Skeletal muscle satellite cell (primary cell): ENCODE measurements around the gene CD8B2. TPM values are rescaled to one million over a fixed set of nuclear protein-coding genes. Genes with fewer than 3 reads are reported as not detected.
"Not testable (repeated sequence)": the region's sequence is repeated elsewhere in the genome, so short reads cannot be mapped to it uniquely, and the experiment has no call there.

Experiments
- H3K27me3 ChIP-seq: 2 replicates; pipeline ENCODE4 v1.7.0; 2013; ENCODE audit warnings: low read length; ENCODE audit not compliant: control insufficient read depth, insufficient read depth
- H3K36me3 ChIP-seq: 2 replicates; pipeline ENCODE4 v1.7.0; 2013; ENCODE audit warnings: mild to moderate bottlenecking, control low read depth, low read length; ENCODE audit not compliant: insufficient read depth
- H3K4me1 ChIP-seq: 2 replicates; pipeline ENCODE4 v1.7.0; 2013; ENCODE audit warnings: low read length; ENCODE audit not compliant: control insufficient read depth, insufficient read depth
- H3K4me2 ChIP-seq: 2 replicates; pipeline ENCODE4 v1.7.0; 2013; ENCODE audit warnings: mild to moderate bottlenecking, low read length
- H3K4me3 ChIP-seq: 2 replicates; pipeline ENCODE4 v1.7.0; 2013; ENCODE audit warnings: low read length
- H3K9ac ChIP-seq: 2 replicates; pipeline ENCODE4 v1.7.0; 2013; ENCODE audit warnings: mild to moderate bottlenecking, low read depth, low read length, moderate library complexity
- H3K9me3 ChIP-seq: replicated peaks from 2 replicates; pipeline ENCODE4 v1.7.0; 2013; ENCODE audit warnings: mild to moderate bottlenecking, control low read depth, low read length
- total RNA-seq: library from RNA; depleted of rRNA; stranded (reverse); fragments of >200 nt; gene quantifications from 2 replicates; pipeline ENCODE4 v1.2.3, GENCODE V29; 2012; rRNA removed

The CD8B2 gene
- not detected in 2 replicates for total RNA-seq

GRCh38 chr2:106486551-106487385 is at the start of gene CD8B2:
Gene CD8B2 (plus strand): TSS chr2:106487364. CDS start chr2:106487427, 63 bp downstream.
- not testable (repeated sequence) for H3K9ac ChIP-seq, H3K4me1 ChIP-seq, H3K4me3 ChIP-seq

GRCh38 chr2:106461882-106462281 is 25.3 kb upstream of the CD8B2 start:
- H3K4me1 ChIP-seq, H3K4me2 ChIP-seq, H3K27me3 ChIP-seq, H3K4me3 ChIP-seq, H3K9me3 ChIP-seq, H3K36me3 ChIP-seq, H3K9ac ChIP-seq: not testable (repeated sequence)

More at GRCh38 chr2:106486551-106487385, at the start of gene CD8B2:
- H3K4me2 ChIP-seq, H3K9me3 ChIP-seq, H3K36me3 ChIP-seq, H3K27me3 ChIP-seq: not testable (repeated sequence)

GRCh38 chr2:106467516-106467915 is 19.6 kb upstream of the CD8B2 start:
- not testable (repeated sequence) for H3K36me3 ChIP-seq, H3K4me3 ChIP-seq, H3K9ac ChIP-seq, H3K4me1 ChIP-seq, H3K4me2 ChIP-seq, H3K27me3 ChIP-seq, H3K9me3 ChIP-seq

- H3K36me3 ChIP-seq, H3K9me3 ChIP-seq, H3K9ac ChIP-seq, H3K4me2 ChIP-seq, H3K4me3 ChIP-seq, H3K4me1 ChIP-seq, H3K27me3 ChIP-seq: not testable (repeated sequence)
These were observed 19.1 kb upstream of the CD8B2 start, which contains the start of gene RGPD3 for GRCh38 chr2:106468107-106468506. Gene RGPD3 (minus strand): TSS chr2:106468413. CDS start chr2:106468288, 125 bp downstream.

GRCh38 chr2:106470658-106471057 is 16.5 kb upstream of the CD8B2 start:
- not testable (repeated sequence) for H3K9me3 ChIP-seq, H3K36me3 ChIP-seq, H3K4me2 ChIP-seq, H3K27me3 ChIP-seq, H3K4me3 ChIP-seq, H3K9ac ChIP-seq, H3K4me1 ChIP-seq

GRCh38 chr2:106477647-106478046 is 9.5 kb upstream of the CD8B2 start:
- not testable (repeated sequence) for H3K4me3 ChIP-seq, H3K27me3 ChIP-seq, H3K9ac ChIP-seq, H3K4me2 ChIP-seq, H3K9me3 ChIP-seq, H3K4me1 ChIP-seq, H3K36me3 ChIP-seq

- H3K9me3 ChIP-seq, H3K4me2 ChIP-seq, H3K36me3 ChIP-seq, H3K27me3 ChIP-seq, H3K9ac ChIP-seq, H3K4me1 ChIP-seq, H3K4me3 ChIP-seq: not testable (repeated sequence)
These were observed 7.6 kb upstream of the CD8B2 start for GRCh38 chr2:106479563-106479962.

- H3K4me1 ChIP-seq, H3K4me3 ChIP-seq, H3K9me3 ChIP-seq: not testable (repeated sequence)
These were observed 425 bp downstream of the CD8B2 start for GRCh38 chr2:106487386-106488191.

GRCh38 chr2:106489701-106490100 is 2.5 kb downstream of the CD8B2 start:
- not testable (repeated sequence) for H3K9ac ChIP-seq, H3K4me2 ChIP-seq

More at GRCh38 chr2:106487386-106488191, 425 bp downstream of the CD8B2 start:
- not testable (repeated sequence) for H3K36me3 ChIP-seq, H3K9ac ChIP-seq, H3K4me2 ChIP-seq, H3K27me3 ChIP-seq

GRCh38 chr2:106492399-106492798 is 5.2 kb downstream of the CD8B2 start:
- not testable (repeated sequence) for H3K27me3 ChIP-seq, H3K4me1 ChIP-seq, H3K4me3 ChIP-seq, H3K4me2 ChIP-seq, H3K36me3 ChIP-seq, H3K9ac ChIP-seq, H3K9me3 ChIP-seq

More at GRCh38 chr2:106489701-106490100, 2.5 kb downstream of the CD8B2 start:
- not testable (repeated sequence) for H3K9me3 ChIP-seq, H3K4me1 ChIP-seq, H3K4me3 ChIP-seq, H3K36me3 ChIP-seq, H3K27me3 ChIP-seq

GRCh38 chr2:106492913-106493312 is 5.7 kb downstream of the CD8B2 start:
- not testable (repeated sequence) for H3K9ac ChIP-seq, H3K27me3 ChIP-seq, H3K4me1 ChIP-seq, H3K36me3 ChIP-seq, H3K9me3 ChIP-seq, H3K4me3 ChIP-seq, H3K4me2 ChIP-seq
